ENCODE measurements around the gene BCL6.

- TF ChIP-seq POLR2A (IDR thresholded peaks at IDR 0.05; ENCODE audit: low read depth, low read length) (no peak), POLR2AphosphoS5 (IDR thresholded peaks at IDR 0.05; ENCODE audit: low read depth, low read length) (no peak), TAF1 (IDR thresholded peaks at IDR 0.05; ENCODE audit: borderline replicate concordance, low read depth, low read length) (no peak)
These were observed 11.9 kb downstream of the BCL6 start for GRCh38 chr3:187733371-187733770.

Data from GM12892 (cell line).